NCI-H2196 (cell line): ENCODE results near the gene CALCA.

Source experiments
- DNase-seq: peaks from one replicate; lab custom pipeline; 2025; ENCODE audit not compliant: unreplicated experiment; lab: John Stamatoyannopoulos, UW

Gene CALCA

GRCh38 chr11:14949437-14950147, 22.6 kb downstream of the CALCA start:
- no peak for DNase-seq

- no peak for DNase-seq
Measured at GRCh38 chr11:14942745-14943144, 29.4 kb downstream of the CALCA start.

GRCh38 chr11:14938936-14939335, 33.2 kb downstream of the CALCA start:
- no peak for DNase-seq

- DNase-seq = no peak
Measured at GRCh38 chr11:14934641-14935351, 37.4 kb downstream of the CALCA start.

GRCh38 chr11:14932447-14932846, 39.7 kb downstream of the CALCA start:
- no peak for DNase-seq

GRCh38 chr11:14930369-14930768, 41.8 kb downstream of the CALCA start:
- DNase-seq = no peak

GRCh38 chr11:14927146-14927545, 45.0 kb downstream of the CALCA start:
- no peak for DNase-seq

- no peak for DNase-seq
Measured at GRCh38 chr11:14924318-14924717, 47.8 kb downstream of the CALCA start.
